ENCODE data around the gene NSL1. TPM values are rescaled to one million over a fixed set of nuclear protein-coding genes. Genes with fewer than 3 reads are reported as not detected.
"Not testable (repeated sequence)": the region's sequence is repeated elsewhere in the genome, so short reads cannot be mapped to it uniquely, and the experiment has no call there.

Gene NSL1
- total RNA-seq, 1 donor from 2014 or later, result 42.1 TPM

DNA sequence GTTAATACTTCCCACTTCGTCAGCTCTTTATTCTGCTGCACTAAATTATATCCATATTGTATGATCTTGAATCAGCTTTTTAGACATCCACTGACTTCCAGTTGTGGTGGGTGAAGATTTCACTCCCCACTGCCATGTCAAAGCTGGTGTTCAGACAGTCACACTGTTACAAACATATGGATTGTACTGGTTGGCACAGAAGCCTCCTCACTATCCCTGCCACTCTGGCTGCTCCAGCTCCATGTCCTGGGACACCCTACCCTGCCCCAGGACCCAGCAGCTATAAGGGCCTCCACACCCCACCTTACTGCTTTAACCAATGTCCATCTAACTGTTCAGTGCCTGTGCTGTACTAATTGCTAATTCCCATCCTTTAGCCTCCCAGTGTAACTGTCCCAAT lies 59.9 kb downstream of the NSL1 start:
- no peak for DNase-seq (ENCODE audit: extremely low spot score, unreplicated experiment)
- Mint-ChIP-seq H3K27me3 (no peaks in the 10 kb centered on the region), H3K4me3 (no peak overlapping the region), H3K4me1 (ENCODE audit: unreplicated experiment) (no peaks in the 10 kb centered on the region), H3K36me3 (peaks cover 16% of the 10 kb centered on the region), H3K9me3 (no peaks in the 10 kb centered on the region), H3K27ac (no peak overlapping the region)
- TF ChIP-seq, protein P1, sequence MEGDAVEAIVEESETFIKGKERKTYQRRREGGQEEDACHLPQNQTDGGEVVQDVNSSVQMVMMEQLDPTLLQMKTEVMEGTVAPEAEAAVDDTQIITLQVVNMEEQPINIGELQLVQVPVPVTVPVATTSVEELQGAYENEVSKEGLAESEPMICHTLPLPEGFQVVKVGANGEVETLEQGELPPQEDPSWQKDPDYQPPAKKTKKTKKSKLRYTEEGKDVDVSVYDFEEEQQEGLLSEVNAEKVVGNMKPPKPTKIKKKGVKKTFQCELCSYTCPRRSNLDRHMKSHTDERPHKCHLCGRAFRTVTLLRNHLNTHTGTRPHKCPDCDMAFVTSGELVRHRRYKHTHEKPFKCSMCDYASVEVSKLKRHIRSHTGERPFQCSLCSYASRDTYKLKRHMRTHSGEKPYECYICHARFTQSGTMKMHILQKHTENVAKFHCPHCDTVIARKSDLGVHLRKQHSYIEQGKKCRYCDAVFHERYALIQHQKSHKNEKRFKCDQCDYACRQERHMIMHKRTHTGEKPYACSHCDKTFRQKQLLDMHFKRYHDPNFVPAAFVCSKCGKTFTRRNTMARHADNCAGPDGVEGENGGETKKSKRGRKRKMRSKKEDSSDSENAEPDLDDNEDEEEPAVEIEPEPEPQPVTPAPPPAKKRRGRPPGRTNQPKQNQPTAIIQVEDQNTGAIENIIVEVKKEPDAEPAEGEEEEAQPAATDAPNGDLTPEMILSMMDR (conservative IDR thresholded peaks at IDR 0.05), result no peak

DNA sequence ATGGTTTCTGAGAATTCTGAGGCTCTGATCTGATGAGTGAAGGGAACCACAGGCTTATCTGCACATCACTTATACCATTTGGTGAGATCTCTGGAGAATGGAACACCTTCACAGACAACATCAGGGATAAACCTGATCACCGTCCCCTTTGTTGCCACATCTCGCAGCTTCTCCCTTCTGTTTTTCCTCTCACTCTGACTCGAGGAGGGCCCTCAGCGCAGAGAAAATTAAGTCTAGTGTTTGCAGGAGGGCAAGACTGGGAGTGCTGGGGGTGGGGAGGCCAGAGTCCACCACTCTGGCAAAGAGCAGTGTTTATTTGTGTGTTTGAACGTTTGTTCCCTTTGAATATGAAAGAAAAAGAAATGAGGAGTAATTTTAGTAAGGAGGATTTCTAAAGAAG lies 63.0 kb downstream of the NSL1 start:
- DNase-seq (ENCODE audit: extremely low spot score, unreplicated experiment), result no peak
- Mint-ChIP-seq H3K27me3 (no peaks in the 10 kb centered on the region), H3K9me3 (no peaks in the 10 kb centered on the region), H3K36me3 (peaks cover 13% of the 10 kb centered on the region), H3K27ac (peak overlapping the region; percentile 46), H3K4me1 (ENCODE audit: unreplicated experiment) (no peaks in the 10 kb centered on the region), H3K4me3 (no peak overlapping the region)
- TF ChIP-seq, protein P1 (conservative IDR thresholded peaks at IDR 0.05), result no peak

DNA sequence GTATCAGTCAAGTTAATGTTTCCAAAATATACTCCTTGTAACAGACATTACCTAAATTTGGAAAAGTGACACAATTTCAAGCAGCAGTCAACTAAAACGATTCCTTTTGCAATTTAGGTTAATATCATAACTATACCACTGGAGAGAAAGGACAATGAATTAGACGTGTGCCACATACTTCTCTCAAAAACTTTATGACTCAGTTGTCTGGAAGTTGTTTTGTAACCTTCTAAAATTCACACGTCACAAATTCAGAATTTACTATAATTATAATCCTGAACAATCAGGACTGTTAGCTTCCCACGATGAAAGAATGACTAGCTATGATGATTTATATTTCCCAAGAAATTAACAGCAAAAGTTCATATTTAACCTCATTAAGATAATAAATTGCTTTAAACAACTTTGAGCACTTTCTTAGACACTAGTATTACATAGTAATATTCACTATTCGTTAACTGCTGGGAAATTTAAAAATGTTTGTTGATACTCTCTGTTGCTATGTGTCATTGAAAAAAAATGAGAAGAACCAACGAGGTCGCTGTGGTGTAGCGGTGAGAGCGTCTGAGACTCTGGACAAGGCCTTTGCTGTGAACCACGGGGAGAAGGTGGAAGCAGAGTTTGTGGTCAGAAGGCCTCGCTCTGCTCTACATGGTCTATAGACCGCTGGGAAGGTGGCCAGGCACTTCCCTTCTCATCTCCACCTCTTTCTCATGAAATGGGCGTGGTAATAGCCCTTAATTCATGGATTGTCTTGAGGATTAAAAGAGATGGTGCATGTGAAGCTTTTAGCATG lies 64.0 kb downstream of the NSL1 start:
- Mint-ChIP-seq H3K36me3 (peaks cover 12% of the 10 kb centered on the region), H3K27me3 (no peaks in the 10 kb centered on the region), H3K27ac (no peak overlapping the region), H3K4me1 (ENCODE audit: unreplicated experiment) (no peaks in the 10 kb centered on the region), H3K9me3 (no peaks in the 10 kb centered on the region), H3K4me3 (no peak overlapping the region)
- DNase-seq (ENCODE audit: extremely low spot score, unreplicated experiment), result no peak
- TF ChIP-seq, protein P1 (conservative IDR thresholded peaks at IDR 0.05), result no peak

DNA sequence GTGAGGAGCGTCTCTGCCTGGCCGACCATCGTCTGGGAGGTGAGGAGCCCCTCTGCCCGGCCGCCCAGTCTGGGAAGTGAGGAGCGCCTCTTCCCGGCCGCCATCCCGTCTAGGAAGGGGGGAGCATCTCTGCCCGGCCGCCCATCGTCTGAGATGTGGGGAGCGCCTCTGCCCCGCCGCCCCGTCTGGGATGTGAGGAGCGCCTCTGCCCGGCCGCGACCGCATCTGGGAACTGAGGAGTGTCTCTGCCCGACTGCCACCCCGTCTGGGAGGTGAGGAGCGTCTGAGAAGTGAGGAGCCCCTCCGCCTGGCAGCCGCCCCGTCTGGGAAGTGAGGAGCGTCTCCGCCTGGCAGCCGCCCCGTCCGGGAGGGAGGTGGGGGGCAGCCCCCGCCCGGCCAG lies 66.9 kb downstream of the NSL1 start:
- H3K4me1 Mint-ChIP-seq (ENCODE audit: unreplicated experiment); H3K36me3 Mint-ChIP-seq; H3K27ac Mint-ChIP-seq; DNase-seq (ENCODE audit: extremely low spot score, unreplicated experiment); H3K4me3 Mint-ChIP-seq; H3K9me3 Mint-ChIP-seq; H3K27me3 Mint-ChIP-seq: not testable (repeated sequence)

DNA sequence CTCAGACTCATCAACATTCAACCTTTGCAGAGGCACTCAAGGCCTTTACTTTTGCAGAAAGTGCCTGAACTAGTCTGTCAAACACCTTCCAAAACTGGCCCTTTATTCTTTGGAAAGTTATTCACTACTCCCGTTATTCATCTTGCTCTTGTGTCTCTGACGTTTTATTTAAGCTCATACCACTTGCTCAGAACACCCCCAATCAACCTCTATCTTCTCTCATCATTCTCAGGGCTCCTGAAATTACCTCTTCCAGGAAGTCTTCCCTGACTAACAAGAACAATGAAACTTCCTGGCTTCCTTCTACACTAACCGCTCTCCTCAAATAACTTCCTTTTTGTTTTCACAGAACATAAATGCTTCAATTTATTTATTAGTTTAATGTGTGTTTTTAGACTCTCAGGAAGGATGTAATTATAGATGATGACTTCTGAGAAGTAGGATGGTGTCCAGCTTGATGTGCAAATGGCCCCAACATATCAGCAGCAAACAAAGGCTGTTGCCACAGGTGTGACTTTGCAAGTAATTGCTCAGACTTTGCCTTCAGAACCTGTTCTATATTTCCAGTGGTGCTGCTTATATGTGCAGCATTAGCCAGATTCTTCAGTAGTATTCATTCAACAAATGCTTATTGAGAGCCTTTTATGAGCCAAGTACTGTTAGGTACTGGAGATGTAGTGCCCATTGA lies 69.2 kb downstream of the NSL1 start:
- Mint-ChIP-seq H3K4me3 (no peak overlapping the region), H3K27ac (no peak overlapping the region), H3K9me3 (no peaks in the 10 kb centered on the region), H3K4me1 (ENCODE audit: unreplicated experiment) (no peaks in the 10 kb centered on the region), H3K36me3 (peaks cover 9% of the 10 kb centered on the region), H3K27me3 (peaks cover 4% of the 10 kb centered on the region)
- no peak for DNase-seq (ENCODE audit: extremely low spot score, unreplicated experiment)
- TF ChIP-seq, protein P1 (conservative IDR thresholded peaks at IDR 0.05), result no peak
